HG02852 (cell line): Measurements from ENCODE around the gene VIM.

Experiments
- ATAC-seq: cut with Tn5 transposase; IDR thresholded peaks from one replicate; pipeline ENCODE4 v1.9.1; 2021; ENCODE audit warnings: mild to moderate bottlenecking, moderate library complexity; ENCODE audit not compliant: unreplicated experiment

The VIM gene

GRCh38 chr10:17209302-17209701 lies 18.7 kb upstream of the VIM start:
- ATAC-seq, result no peak

GRCh38 chr10:17209881-17210280 lies 18.2 kb upstream of the VIM start:
- ATAC-seq, result no peak

- ATAC-seq, result no peak
These were observed 17.7 kb upstream of the VIM start for GRCh38 chr10:17210361-17210760.

GRCh38 chr10:17212802-17213221 lies 15.2 kb upstream of the VIM start:
- ATAC-seq, result no peak

- no peak for ATAC-seq
These were observed 14.2 kb upstream of the VIM start for GRCh38 chr10:17213646-17214349.

- no peak for ATAC-seq
These were observed 13.5 kb upstream of the VIM start for GRCh38 chr10:17214526-17214925.

- ATAC-seq, result no peak
These were observed 12.9 kb upstream of the VIM start for GRCh38 chr10:17214971-17215781.

GRCh38 chr10:17215782-17216122 lies 12.3 kb upstream of the VIM start:
- ATAC-seq, result no peak

- peak; percentile 100 for ATAC-seq
These were observed 11.7 kb upstream of the VIM start for GRCh38 chr10:17216217-17216900.

- ATAC-seq, result no peak
These were observed 11.1 kb upstream of the VIM start for GRCh38 chr10:17216901-17217395.

- no peak for ATAC-seq
These were observed 10.3 kb upstream of the VIM start for GRCh38 chr10:17217631-17218232.

GRCh38 chr10:17219024-17219423 lies 9.0 kb upstream of the VIM start:
- ATAC-seq, result no peak

- ATAC-seq, result no peak
These were observed 7.4 kb upstream of the VIM start for GRCh38 chr10:17220652-17221100.

GRCh38 chr10:17222329-17222728 lies 5.7 kb upstream of the VIM start:
- no peak for ATAC-seq

- no peak for ATAC-seq
These were observed 2.2 kb upstream of the VIM start for GRCh38 chr10:17225808-17226207.

GRCh38 chr10:17226891-17227303 lies 1.1 kb upstream of the VIM start:
- ATAC-seq, result no peak

- peak; percentile 25 for ATAC-seq
These were observed 512 bp upstream of the VIM start for GRCh38 chr10:17227367-17228090.

GRCh38 chr10:17229016-17229716 lies 1.1 kb downstream of the VIM start:
- ATAC-seq, result no peak

- ATAC-seq, result peak; percentile 1
These were observed 1.6 kb downstream of the VIM start for GRCh38 chr10:17229717-17229966.
